ENCODE data around the gene NOL4L.

DNA sequence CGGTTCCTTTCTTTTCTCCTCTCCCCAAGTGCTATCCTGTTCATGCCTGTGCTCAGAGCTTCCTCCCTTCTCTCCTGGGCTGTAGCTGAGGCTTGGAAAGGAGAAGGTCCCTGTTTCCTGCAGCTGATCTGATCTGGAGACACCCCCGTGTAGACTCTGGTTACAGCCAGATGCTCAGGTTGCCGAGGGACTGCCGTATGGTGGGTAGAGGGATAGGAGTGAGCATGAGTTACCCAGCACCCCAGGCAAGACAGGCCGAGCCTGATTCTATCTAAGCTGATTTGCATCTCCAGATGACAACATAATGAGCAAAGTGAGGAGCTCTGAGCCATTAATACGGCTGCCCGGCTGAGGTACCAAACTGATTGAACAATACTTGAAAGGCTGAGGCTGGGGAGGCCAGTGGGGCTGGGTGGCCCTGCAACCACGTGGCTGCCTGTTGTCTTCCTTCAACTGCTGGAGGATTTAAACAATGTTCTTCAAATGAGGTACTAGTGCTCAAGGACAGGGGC, 135.2 kb downstream of the NOL4L start:
- TF ChIP-seq, protein P1, sequence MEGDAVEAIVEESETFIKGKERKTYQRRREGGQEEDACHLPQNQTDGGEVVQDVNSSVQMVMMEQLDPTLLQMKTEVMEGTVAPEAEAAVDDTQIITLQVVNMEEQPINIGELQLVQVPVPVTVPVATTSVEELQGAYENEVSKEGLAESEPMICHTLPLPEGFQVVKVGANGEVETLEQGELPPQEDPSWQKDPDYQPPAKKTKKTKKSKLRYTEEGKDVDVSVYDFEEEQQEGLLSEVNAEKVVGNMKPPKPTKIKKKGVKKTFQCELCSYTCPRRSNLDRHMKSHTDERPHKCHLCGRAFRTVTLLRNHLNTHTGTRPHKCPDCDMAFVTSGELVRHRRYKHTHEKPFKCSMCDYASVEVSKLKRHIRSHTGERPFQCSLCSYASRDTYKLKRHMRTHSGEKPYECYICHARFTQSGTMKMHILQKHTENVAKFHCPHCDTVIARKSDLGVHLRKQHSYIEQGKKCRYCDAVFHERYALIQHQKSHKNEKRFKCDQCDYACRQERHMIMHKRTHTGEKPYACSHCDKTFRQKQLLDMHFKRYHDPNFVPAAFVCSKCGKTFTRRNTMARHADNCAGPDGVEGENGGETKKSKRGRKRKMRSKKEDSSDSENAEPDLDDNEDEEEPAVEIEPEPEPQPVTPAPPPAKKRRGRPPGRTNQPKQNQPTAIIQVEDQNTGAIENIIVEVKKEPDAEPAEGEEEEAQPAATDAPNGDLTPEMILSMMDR (IDR thresholded peaks at IDR 0.05; ENCODE audit: low read depth, low read length), result no peak
- TF ChIP-seq POLR2A (IDR thresholded peaks at IDR 0.05; ENCODE audit: extremely low read depth, insufficient read length), result no peak
- TF ChIP-seq, protein P2, sequence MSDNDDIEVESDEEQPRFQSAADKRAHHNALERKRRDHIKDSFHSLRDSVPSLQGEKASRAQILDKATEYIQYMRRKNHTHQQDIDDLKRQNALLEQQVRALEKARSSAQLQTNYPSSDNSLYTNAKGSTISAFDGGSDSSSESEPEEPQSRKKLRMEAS (IDR thresholded peaks at IDR 0.05; ENCODE audit: low read depth, low read length), result no peak

Data from NB4 (cell line).